ENCODE data around the gene CST6. TPM values are rescaled to one million over a fixed set of nuclear protein-coding genes. Genes with fewer than 3 reads are reported as not detected.

CST6 gene, protein sequence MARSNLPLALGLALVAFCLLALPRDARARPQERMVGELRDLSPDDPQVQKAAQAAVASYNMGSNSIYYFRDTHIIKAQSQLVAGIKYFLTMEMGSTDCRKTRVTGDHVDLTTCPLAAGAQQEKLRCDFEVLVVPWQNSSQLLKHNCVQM
- total RNA-seq = 10 to 100 TPM in 3 of 4 donors, 1 to 10 TPM in 1; 7.1 to 53.1 (median 30.6) TPM

GRCh38 chr11:66011785-66012303, at the start of gene CST6:
CST6 (plus strand) TSS chr11:66012008; CDS start chr11:66012045, 37 bp downstream.
- intact Hi-C loops (cut with DNase I) = no loop called here
- WGBS, 2 donors = 15 to 32% methylated on average over 10 to 16 of the region's 61 CpGs
- Histone ChIP-seq H3K27me3 (no peaks in the 10 kb centered on the region), H3K9me3 (no peaks in the 10 kb centered on the region), H3K27ac (peak within 1 kb of the TSS; percentile 91 to 94 (median 93)), H3K36me3 (no peaks in the 10 kb centered on the region), H3K4me3 (replicated peaks in 1 of 3) (no peak within 1 kb of the TSS), H3K4me1 (peaks cover 12 to 39% of the 10 kb centered on the region in 2 donors)
- TF ChIP-seq POLR2A (IDR thresholded peaks at IDR 0.05) = no peak
- TF ChIP-seq, protein P1, sequence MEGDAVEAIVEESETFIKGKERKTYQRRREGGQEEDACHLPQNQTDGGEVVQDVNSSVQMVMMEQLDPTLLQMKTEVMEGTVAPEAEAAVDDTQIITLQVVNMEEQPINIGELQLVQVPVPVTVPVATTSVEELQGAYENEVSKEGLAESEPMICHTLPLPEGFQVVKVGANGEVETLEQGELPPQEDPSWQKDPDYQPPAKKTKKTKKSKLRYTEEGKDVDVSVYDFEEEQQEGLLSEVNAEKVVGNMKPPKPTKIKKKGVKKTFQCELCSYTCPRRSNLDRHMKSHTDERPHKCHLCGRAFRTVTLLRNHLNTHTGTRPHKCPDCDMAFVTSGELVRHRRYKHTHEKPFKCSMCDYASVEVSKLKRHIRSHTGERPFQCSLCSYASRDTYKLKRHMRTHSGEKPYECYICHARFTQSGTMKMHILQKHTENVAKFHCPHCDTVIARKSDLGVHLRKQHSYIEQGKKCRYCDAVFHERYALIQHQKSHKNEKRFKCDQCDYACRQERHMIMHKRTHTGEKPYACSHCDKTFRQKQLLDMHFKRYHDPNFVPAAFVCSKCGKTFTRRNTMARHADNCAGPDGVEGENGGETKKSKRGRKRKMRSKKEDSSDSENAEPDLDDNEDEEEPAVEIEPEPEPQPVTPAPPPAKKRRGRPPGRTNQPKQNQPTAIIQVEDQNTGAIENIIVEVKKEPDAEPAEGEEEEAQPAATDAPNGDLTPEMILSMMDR (IDR thresholded peaks at IDR 0.05) = no peak
- peak; percentile 55 to 57 for DNase-seq

DNA sequence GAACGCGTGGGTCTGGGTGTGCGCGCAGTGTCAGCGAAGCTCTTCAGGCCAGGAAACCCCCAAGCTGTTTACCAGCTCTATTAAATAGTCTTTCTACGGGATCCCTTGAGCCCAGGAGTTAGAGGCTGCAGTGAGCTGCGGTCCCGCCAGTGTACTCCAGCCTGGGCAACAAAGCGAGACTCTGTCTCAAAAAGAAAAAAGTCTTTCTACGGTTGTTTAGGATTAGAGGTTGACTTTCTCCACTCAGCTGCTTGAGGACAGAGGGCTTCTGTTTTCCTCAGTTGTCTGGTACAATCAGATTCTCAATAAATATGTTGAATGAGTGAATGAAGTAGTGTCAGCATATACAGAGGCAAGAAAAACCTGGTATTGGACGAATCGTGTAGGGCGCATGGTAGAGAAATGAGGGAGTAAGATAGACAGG, 49.7 kb upstream of the CST6 start:
- H3K4me3 ChIP-seq (replicated peaks in 1 of 3) = peak overlapping the region; percentile 93 to 96 (median 95)
- TF ChIP-seq POLR2A (IDR thresholded peaks at IDR 0.05) = no peak
- TF ChIP-seq, protein P1 (IDR thresholded peaks at IDR 0.05) = no peak
- 5 to 7% methylated on average over 12 to 13 of the region's 13 CpGs for WGBS, 2 donors
- peak overlapping the region in 2 of 3 donors; percentile 77 to 88 for H3K27ac ChIP-seq
- H3K9me3 ChIP-seq = no peaks in the 10 kb centered on the region
- no peak for DNase-seq
- H3K4me1 ChIP-seq = peaks cover 24 to 40% of the 10 kb centered on the region in 2 donors
- H3K27me3 ChIP-seq = no peaks in the 10 kb centered on the region
- intact Hi-C loops (cut with DNase I) = loop anchor here (5.0 kb wide), 1 partner anchor 45 kb away; the partner anchor contains the start of genes C11orf68 and DRAP1
- peaks cover 29 to 31% of the 10 kb centered on the region in 2 donors for H3K36me3 ChIP-seq

GRCh38 chr11:65964906-65965305, 46.9 kb upstream of the CST6 start:
- DNase-seq = no peak
- intact Hi-C loops (cut with DNase I) = loop anchor here (5.0 kb wide), 2 partner anchors 48 to 83 kb away; partner anchors contain the start of genes C11orf68 and DRAP1
- 70 to 87% methylated on average over 4 to 10 of the region's 10 CpGs for WGBS, 2 donors
- Histone ChIP-seq H3K36me3 (peaks cover 54 to 56% of the 10 kb centered on the region in 2 donors), H3K4me3 (replicated peaks in 1 of 3) (no peak overlapping the region), H3K4me1 (peaks cover 24 to 30% of the 10 kb centered on the region in 2 donors), H3K27me3 (no peaks in the 10 kb centered on the region), H3K9me3 (no peaks in the 10 kb centered on the region), H3K27ac (no peak overlapping the region)
- TF ChIP-seq, protein P1 (IDR thresholded peaks at IDR 0.05) = no peak
- TF ChIP-seq POLR2A (IDR thresholded peaks at IDR 0.05) = no peak

DNA sequence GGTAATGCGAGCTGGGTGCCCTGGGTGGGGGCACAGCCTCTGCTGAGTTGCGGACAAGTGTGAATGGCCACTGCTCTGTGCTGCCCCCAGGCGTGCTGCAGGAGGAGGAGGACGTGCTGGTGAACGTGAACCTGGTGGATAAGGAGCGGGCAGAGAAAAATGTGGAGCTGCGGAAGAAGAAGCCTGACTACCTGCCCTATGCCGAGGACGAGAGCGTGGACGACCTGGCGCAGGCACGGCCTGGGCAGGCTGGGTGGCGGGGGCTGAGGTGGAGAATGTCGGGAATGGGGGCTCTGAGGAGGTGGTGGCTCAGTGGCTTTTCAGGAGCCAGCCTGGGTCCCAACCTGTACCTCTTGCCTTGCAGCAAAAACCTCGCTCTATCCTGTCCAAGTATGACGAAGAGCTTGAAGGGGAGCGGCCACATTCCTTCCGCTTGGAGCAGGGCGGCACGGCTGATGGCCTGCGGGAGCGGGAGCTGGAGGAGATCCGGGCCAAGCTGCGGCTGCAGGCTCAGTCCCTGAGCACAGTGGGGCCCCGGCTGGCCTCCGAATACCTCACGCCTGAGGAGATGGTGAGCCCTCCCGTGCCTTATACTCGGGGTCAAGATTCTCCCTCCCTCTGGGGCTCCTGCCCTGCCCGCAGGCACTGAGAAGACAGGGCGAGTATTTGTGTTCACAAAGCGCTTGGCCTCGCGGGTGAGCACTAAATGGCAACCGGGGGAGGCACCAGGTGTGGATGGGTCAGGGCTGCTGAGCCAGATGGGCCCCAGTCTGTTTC, 45.6 kb upstream of the CST6 start:
- Histone ChIP-seq H3K36me3 (peaks cover 54 to 59% of the 10 kb centered on the region in 2 donors), H3K9me3 (no peaks in the 10 kb centered on the region), H3K4me1 (peaks cover 17 to 25% of the 10 kb centered on the region in 2 donors), H3K4me3 (replicated peaks in 1 of 3) (no peak overlapping the region), H3K27ac (no peak overlapping the region), H3K27me3 (no peaks in the 10 kb centered on the region)
- TF ChIP-seq, protein P1 (IDR thresholded peaks at IDR 0.05) = no peak
- no peak for TF ChIP-seq POLR2A (IDR thresholded peaks at IDR 0.05)
- WGBS, 2 donors = 95 to 96% methylated on average over 24 to 25 of the region's 36 CpGs
- intact Hi-C loops (cut with DNase I) = loop anchor here (5.0 kb wide), 1 partner anchor 84 kb away; no protein-coding TSS in a partner anchor
- DNase-seq = no peak

Data from thyroid gland (tissue), 4 donors.